Sigmoid colon (tissue), 4 donors: ENCODE results near the gene LRGUK.

Experiments used
- CTCF ChIP-seq, 4 experiments: fragments of 450-650 bp in 3 of 4; fragments of 200-600 bp in 1 of 4; IDR thresholded peaks; one replicate each; pipeline ENCODE4 v1.5.1; 2016 to 2019; ENCODE audit warnings: antibody characterized with exemption in 4 of 4, mild to moderate bottlenecking in 3 of 4, moderate library complexity in 2 of 4
- EP300 ChIP-seq, 4 donors: sonication (generic); formaldehyde crosslinking; IDR thresholded peaks; one replicate each; pipeline ENCODE4 v1.6.1; 2017; ENCODE audit warnings: antibody characterized with exemption in 4 of 4
- POLR2A ChIP-seq, 2 donors: fragments of 450-650 bp; IDR thresholded peaks; one replicate each; pipeline ENCODE4 v1.6.1; 2016; ENCODE audit warnings: antibody characterized with exemption in 2 of 2, mild to moderate bottlenecking in 2 of 2, moderate library complexity in 2 of 2
- POLR2AphosphoS5 ChIP-seq, 4 donors: sonication (generic); formaldehyde crosslinking; IDR thresholded peaks; one replicate each; pipeline ENCODE4 v1.6.1; 2017; ENCODE audit warnings: antibody characterized with exemption in 4 of 4

GRCh38 chr7:134128829-134129228, 1.7 kb downstream of the LRGUK start:
- no peak for TF ChIP-seq POLR2AphosphoS5 (IDR thresholded peaks at IDR 0.05)
- TF ChIP-seq POLR2A (IDR thresholded peaks at IDR 0.05), result no peak
- no peak for TF ChIP-seq CTCF (IDR thresholded peaks at IDR 0.05)
- no peak for TF ChIP-seq EP300 (IDR thresholded peaks at IDR 0.05)
